Ishikawa (cell line): ENCODE data around the gene FIS1.

Experiments
- CEBPB ChIP-seq: IDR thresholded peaks from 2 replicates; pipeline ENCODE4 v1.6.1; 2012
- CREB1 ChIP-seq: IDR thresholded peaks from 2 replicates; pipeline ENCODE4 v1.6.1; 2012; ENCODE audit warnings: low read depth
- EGR1 ChIP-seq: IDR thresholded peaks from 2 replicates; pipeline ENCODE4 v1.6.1; 2012
- EP300 ChIP-seq: IDR thresholded peaks from 2 replicates; pipeline ENCODE4 v1.6.1; 2012; ENCODE audit warnings: borderline replicate concordance
- FOXM1 ChIP-seq: IDR thresholded peaks from 2 replicates; pipeline ENCODE4 v1.6.1; 2012; ENCODE audit warnings: low read depth, borderline replicate concordance
- MAX ChIP-seq: IDR thresholded peaks from 2 replicates; pipeline ENCODE4 v1.6.1; 2012
- NFIC ChIP-seq: IDR thresholded peaks from 2 replicates; pipeline ENCODE4 v1.6.1; 2012
- RAD21 ChIP-seq: IDR thresholded peaks from 2 replicates; pipeline ENCODE4 v1.6.1; 2012; ENCODE audit warnings: low read depth
- REST ChIP-seq: IDR thresholded peaks from 2 replicates; pipeline ENCODE4 v1.6.1; 2012; ENCODE audit warnings: low read depth, mild to moderate bottlenecking
- TAF1 ChIP-seq: IDR thresholded peaks from 2 replicates; pipeline ENCODE4 v1.6.1; 2012; ENCODE audit warnings: low read depth, mild to moderate bottlenecking
- TCF12 ChIP-seq: IDR thresholded peaks from 2 replicates; pipeline ENCODE4 v1.6.1; 2012; ENCODE audit warnings: low read depth
- TEAD4 ChIP-seq: IDR thresholded peaks from 2 replicates; pipeline ENCODE4 v1.6.1; 2012
- YY1 ChIP-seq: IDR thresholded peaks from 2 replicates; pipeline ENCODE4 v1.6.1; 2012; ENCODE audit warnings: low read depth
- ZBTB7A ChIP-seq: IDR thresholded peaks from 2 replicates; pipeline ENCODE4 v1.6.1; 2012; ENCODE audit warnings: low read depth
- TF ChIP-seq, protein P1 (sequence below): IDR thresholded peaks from 2 replicates; pipeline ENCODE4 v1.6.1; 2012

The FIS1 gene

GRCh38 chr7:101285171-101285570 lies 40.3 kb upstream of the FIS1 start:
- TF ChIP-seq ZBTB7A (no peak), TCF12 (no peak), YY1 (no peak), TAF1 (no peak), TEAD4 (no peak), FOXM1 (no peak), RAD21 (no peak), MAX (no peak), CREB1 (no peak), EP300 (no peak), REST (no peak), CEBPB (no peak), NFIC (no peak), EGR1 (no peak)
- TF ChIP-seq, protein P1, sequence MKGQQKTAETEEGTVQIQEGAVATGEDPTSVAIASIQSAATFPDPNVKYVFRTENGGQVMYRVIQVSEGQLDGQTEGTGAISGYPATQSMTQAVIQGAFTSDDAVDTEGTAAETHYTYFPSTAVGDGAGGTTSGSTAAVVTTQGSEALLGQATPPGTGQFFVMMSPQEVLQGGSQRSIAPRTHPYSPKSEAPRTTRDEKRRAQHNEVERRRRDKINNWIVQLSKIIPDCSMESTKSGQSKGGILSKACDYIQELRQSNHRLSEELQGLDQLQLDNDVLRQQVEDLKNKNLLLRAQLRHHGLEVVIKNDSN = no peak

DNA sequence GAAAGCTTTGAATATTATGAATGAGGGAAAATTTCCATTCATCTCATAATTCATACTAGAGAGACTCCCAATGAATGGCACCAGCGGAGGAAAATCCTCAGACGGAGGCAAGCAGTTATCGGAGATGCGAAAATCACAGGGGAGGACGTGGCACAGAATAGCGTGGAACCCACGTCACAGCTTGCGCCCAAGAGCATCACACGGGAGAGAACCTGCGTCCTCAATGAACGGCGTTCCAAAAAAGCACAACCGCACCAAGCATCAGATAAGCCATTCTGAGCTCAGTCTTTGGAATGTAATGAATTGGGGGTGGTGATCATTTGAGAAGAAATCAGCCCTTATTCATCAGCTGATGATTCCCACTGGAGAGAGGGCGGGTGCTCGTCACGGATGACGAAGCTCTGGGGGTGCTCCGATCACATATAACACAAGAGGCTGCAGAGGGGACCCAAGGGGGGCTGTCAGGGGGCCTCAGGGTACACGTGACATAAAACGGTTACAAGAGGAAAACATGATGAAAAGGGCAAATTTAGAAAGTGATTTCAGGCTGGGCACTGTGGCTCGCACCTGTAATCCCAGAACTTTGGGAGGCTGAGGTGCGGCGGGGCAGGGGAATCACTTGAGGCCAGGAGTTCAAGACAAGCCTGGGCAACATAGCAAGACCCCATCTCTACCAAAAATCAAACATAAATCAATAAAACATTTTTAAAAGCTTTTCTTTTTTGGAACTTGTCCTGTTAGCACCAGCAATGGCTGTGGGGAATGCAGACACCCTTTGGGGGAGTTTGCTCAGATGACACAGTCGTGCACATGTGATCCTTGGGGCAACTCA lies 33.8 kb upstream of the FIS1 start:
- TF ChIP-seq TAF1 (no peak), CEBPB (no peak), CREB1 (no peak), TCF12 (no peak)

- TF ChIP-seq, protein P1 = no peak
- TF ChIP-seq REST (no peak), YY1 (no peak), ZBTB7A (no peak), CREB1 (no peak), TAF1 (no peak), MAX (no peak), CEBPB (no peak), TEAD4 (no peak), EGR1 (no peak), NFIC (no peak), FOXM1 (no peak), EP300 (no peak), TCF12 (no peak), RAD21 (no peak)
Measured at GRCh38 chr7:101277155-101277554, 32.3 kb upstream of the FIS1 start.

DNA sequence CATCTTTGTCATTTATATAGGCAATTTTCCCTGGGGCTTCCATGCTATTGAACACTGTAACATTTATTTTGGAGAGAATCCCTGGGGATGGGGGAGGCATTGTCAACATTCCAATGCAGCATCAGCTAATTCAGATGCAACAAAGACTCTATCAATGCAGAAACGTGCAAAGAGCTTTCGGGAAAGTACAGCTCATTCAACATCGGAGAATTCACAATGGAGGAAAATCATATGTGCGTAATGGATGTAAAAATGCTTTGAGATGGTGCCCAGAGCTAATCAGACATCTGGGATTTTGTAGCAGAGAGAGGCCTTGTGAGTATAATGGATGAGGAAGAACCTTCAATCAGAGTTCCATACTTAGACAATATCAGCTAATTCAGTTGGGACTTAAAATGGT lies 28.3 kb upstream of the FIS1 start:
- TF ChIP-seq EGR1 (no peak), CEBPB (no peak), EP300 (no peak), RAD21 (no peak), REST (no peak)

DNA sequence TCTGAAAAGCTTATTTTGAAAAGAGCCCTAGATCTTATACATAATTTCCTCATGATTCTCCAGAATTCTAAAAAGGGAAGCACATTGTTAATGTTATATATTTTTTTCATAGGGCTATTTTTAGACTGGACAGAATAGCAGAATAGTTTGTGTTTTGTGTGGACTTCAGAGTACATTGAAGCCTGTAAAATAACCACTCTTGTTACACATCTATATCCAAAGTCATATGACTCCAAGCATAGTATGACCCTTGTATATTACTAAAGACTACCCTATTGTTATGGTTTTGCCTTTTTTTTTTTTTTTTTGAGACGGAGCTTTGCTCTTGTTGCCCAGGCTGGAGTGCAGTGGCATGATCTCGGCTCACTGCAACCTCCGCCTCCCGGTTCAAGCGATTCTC lies 26.1 kb upstream of the FIS1 start:
- TF ChIP-seq ZBTB7A (no peak), TAF1 (no peak), EP300 (no peak), CEBPB (no peak), TCF12 (no peak), TEAD4 (no peak), FOXM1 (no peak), CREB1 (no peak)
